ENCODE results near the gene NPAS3. TPM values are rescaled to one million over a fixed set of nuclear protein-coding genes. Genes with fewer than 3 reads are reported as not detected.

NPAS3 gene
- polyA plus RNA-seq, 2 of the 4 experiments (the other 2 are of a cell fraction) = not detected

GRCh38 chr14:33406766-33407165 is 468.1 kb downstream of the NPAS3 start:
- no peaks in the 10 kb centered on the region for H3K4me1 ChIP-seq
- ChIA-PET CTCF (no interaction called here), POLR2A (no interaction called here)
- no peak for FAIRE-seq
- H3K9me3 ChIP-seq = no peaks in the 10 kb centered on the region
- WGBS (ENCODE audit: missing lambda C conversion rate) = 28% methylated on average over 2 of the region's 2 CpGs
- H3K4me3 ChIP-seq = no peak overlapping the region
- ATAC-seq = no peak
- DNase-seq (ENCODE audit: low read depth in 1 of 2, low spot score in 1 of 2) = no peak
- no peak overlapping the region for H3K4me2 ChIP-seq
- TF ChIP-seq CEBPB (IDR thresholded peaks at IDR 0.05) (no peak), NFE2L2 (conservative IDR thresholded peaks at IDR 0.05; ENCODE audit: low read length) (no peak), HOXB5 (CRISPR knock-in tag; IDR thresholded peaks at IDR 0.05) (no peak), CHD4 (IDR thresholded peaks at IDR 0.05; ENCODE audit: borderline replicate concordance) (no peak), RCOR1 (IDR thresholded peaks at IDR 0.05; ENCODE audit: low read depth, low read length) (no peak), RARB (CRISPR knock-in tag; IDR thresholded peaks at IDR 0.05) (no peak), RNF2 (IDR thresholded peaks at IDR 0.05; ENCODE audit: borderline replicate concordance, low read depth) (no peak), ZC3H11A (IDR thresholded peaks at IDR 0.05) (no peak), JUN (IDR thresholded peaks at IDR 0.05) (no peak), FOSB (CRISPR knock-in tag; IDR thresholded peaks at IDR 0.05) (no peak), BCL3 (IDR thresholded peaks at IDR 0.05) (no peak), MAZ (IDR thresholded peaks at IDR 0.05; ENCODE audit: borderline replicate concordance, low read depth, low read length) (no peak), MYC (IDR thresholded peaks at IDR 0.05; ENCODE audit: borderline replicate concordance, low read length) (no peak), GATA3 (IDR thresholded peaks at IDR 0.05; ENCODE audit: borderline replicate concordance) (no peak), HOXA7 (CRISPR knock-in tag; IDR thresholded peaks at IDR 0.05) (no peak), TP53 (CRISPR knock-in tag; IDR thresholded peaks at IDR 0.05) (no peak)
- TF ChIP-seq, protein P1, sequence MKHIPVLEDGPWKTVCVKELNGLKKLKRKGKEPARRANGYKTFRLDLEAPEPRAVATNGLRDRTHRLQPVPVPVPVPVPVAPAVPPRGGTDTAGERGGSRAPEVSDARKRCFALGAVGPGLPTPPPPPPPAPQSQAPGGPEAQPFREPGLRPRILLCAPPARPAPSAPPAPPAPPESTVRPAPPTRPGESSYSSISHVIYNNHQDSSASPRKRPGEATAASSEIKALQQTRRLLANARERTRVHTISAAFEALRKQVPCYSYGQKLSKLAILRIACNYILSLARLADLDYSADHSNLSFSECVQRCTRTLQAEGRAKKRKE (CRISPR knock-in tag; IDR thresholded peaks at IDR 0.05; ENCODE audit: low read depth) = no peak
- TF ChIP-seq, protein P2, sequence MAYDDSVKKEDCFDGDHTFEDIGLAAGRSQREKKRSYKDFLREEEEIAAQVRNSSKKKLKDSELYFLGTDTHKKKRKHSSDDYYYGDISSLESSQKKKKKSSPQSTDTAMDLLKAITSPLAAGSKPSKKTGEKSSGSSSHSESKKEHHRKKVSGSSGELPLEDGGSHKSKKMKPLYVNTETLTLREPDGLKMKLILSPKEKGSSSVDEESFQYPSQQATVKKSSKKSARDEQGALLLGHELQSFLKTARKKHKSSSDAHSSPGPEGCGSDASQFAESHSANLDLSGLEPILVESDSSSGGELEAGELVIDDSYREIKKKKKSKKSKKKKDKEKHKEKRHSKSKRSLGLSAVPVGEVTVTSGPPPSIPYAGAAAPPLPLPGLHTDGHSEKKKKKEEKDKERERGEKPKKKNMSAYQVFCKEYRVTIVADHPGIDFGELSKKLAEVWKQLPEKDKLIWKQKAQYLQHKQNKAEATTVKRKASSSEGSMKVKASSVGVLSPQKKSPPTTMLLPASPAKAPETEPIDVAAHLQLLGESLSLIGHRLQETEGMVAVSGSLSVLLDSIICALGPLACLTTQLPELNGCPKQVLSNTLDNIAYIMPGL (CRISPR knock-in tag; IDR thresholded peaks at IDR 0.05; ENCODE audit: borderline replicate concordance) = no peak
- TF ChIP-seq, protein P3, sequence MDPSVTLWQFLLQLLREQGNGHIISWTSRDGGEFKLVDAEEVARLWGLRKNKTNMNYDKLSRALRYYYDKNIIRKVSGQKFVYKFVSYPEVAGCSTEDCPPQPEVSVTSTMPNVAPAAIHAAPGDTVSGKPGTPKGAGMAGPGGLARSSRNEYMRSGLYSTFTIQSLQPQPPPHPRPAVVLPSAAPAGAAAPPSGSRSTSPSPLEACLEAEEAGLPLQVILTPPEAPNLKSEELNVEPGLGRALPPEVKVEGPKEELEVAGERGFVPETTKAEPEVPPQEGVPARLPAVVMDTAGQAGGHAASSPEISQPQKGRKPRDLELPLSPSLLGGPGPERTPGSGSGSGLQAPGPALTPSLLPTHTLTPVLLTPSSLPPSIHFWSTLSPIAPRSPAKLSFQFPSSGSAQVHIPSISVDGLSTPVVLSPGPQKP (IDR thresholded peaks at IDR 0.05; ENCODE audit: low read depth, low read length) = no peak
- H3K27ac ChIP-seq = no peak overlapping the region

- Histone ChIP-seq H3K4me1 (no peaks in the 10 kb centered on the region), H3K4me3 (no peak overlapping the region), H3K27ac (no peak overlapping the region), H3K9me3 (no peaks in the 10 kb centered on the region), H3K4me2 (no peak overlapping the region)
- CTCF ChIA-PET = no interaction called here
- 25% methylated on average over 2 of the region's 2 CpGs for WGBS (ENCODE audit: missing lambda C conversion rate)
- POLR2A ChIA-PET = no interaction called here
- TF ChIP-seq NR3C1 (IDR thresholded peaks at IDR 0.05) (no peak), ESRRA (IDR thresholded peaks at IDR 0.05; ENCODE audit: borderline replicate concordance, low read length) (no peak), MAX (IDR thresholded peaks at IDR 0.05) (no peak), MAFK (IDR thresholded peaks at IDR 0.05; ENCODE audit: partially characterized antibody) (no peak), RARB (CRISPR knock-in tag; IDR thresholded peaks at IDR 0.05) (no peak), CBX2 (IDR thresholded peaks at IDR 0.05; ENCODE audit: borderline replicate concordance, low read depth) (no peak), JUN (IDR thresholded peaks at IDR 0.05) (no peak), EHF (CRISPR knock-in tag; IDR thresholded peaks at IDR 0.05) (no peak), ZSCAN20 (CRISPR knock-in tag; IDR thresholded peaks at IDR 0.05) (no peak), CEBPB (IDR thresholded peaks at IDR 0.05) (no peak), MYC (IDR thresholded peaks at IDR 0.05; ENCODE audit: borderline replicate concordance, low read length) (no peak), ZFP36 (IDR thresholded peaks at IDR 0.05; ENCODE audit: borderline replicate concordance, partially characterized antibody) (no peak), POLR2AphosphoS2 (conservative IDR thresholded peaks at IDR 0.05; ENCODE audit: low read length) (no peak), HOXB13 (CRISPR knock-in tag; IDR thresholded peaks at IDR 0.05; ENCODE audit: low read depth) (no peak), BHLHE40 (IDR thresholded peaks at IDR 0.05; ENCODE audit: low read depth, low read length) (no peak)
- TF ChIP-seq, protein P4, sequence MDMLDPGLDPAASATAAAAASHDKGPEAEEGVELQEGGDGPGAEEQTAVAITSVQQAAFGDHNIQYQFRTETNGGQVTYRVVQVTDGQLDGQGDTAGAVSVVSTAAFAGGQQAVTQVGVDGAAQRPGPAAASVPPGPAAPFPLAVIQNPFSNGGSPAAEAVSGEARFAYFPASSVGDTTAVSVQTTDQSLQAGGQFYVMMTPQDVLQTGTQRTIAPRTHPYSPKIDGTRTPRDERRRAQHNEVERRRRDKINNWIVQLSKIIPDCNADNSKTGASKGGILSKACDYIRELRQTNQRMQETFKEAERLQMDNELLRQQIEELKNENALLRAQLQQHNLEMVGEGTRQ (IDR thresholded peaks at IDR 0.05) = no peak
- no peak for DNase-seq (ENCODE audit: low read depth in 1 of 2, low spot score in 1 of 2)
- no peak for FAIRE-seq
- no peak for ATAC-seq
Observed at GRCh38 chr14:33408291-33408690, 469.6 kb downstream of the NPAS3 start.

Measured in A549 (cell line).